Ectodermal cell (in vitro differentiated cells): Measurements from ENCODE around the gene NELFA.

Experiments used
- H3K27ac ChIP-seq: 2 replicates; pipeline ENCODE4 v1.7.0; 2013; ENCODE audit warnings: mild to moderate bottlenecking, low read depth, low read length; ENCODE audit not compliant: insufficient read depth, poor library complexity, severe bottlenecking
- H3K27me3 ChIP-seq: 2 replicates; pipeline ENCODE4 v1.7.0; 2013; ENCODE audit warnings: mild to moderate bottlenecking, low read length; ENCODE audit not compliant: insufficient read depth, control insufficient read depth, poor library complexity, severe bottlenecking
- H3K36me3 ChIP-seq: one replicate; pipeline ENCODE4 v1.7.0; 2013; ENCODE audit warnings: low read length; ENCODE audit not compliant: control insufficient read depth, insufficient read depth
- H3K4me1 ChIP-seq: one replicate; pipeline ENCODE4 v1.7.0; 2013; ENCODE audit warnings: low read length; ENCODE audit not compliant: control insufficient read depth, insufficient read depth
- H3K4me3 ChIP-seq: 2 replicates; pipeline ENCODE4 v1.7.0; 2013; ENCODE audit warnings: low read depth, low read length, control low read depth; ENCODE audit not compliant: insufficient read depth
- H3K9me3 ChIP-seq: 2 replicates; pipeline ENCODE4 v1.7.0; 2013; ENCODE audit warnings: mild to moderate bottlenecking, low read length, moderate library complexity; ENCODE audit not compliant: control insufficient read depth
- WGBS, 2 experiments: methylation state at CpG; one replicate each; pipeline ENCODE4 v1.1.7; 2013; ENCODE audit warnings: missing lambda C conversion rate in 2 of 2; 5-methylcytosine and 5-hydroxymethylcytosine counted together

NELFA gene

DNA sequence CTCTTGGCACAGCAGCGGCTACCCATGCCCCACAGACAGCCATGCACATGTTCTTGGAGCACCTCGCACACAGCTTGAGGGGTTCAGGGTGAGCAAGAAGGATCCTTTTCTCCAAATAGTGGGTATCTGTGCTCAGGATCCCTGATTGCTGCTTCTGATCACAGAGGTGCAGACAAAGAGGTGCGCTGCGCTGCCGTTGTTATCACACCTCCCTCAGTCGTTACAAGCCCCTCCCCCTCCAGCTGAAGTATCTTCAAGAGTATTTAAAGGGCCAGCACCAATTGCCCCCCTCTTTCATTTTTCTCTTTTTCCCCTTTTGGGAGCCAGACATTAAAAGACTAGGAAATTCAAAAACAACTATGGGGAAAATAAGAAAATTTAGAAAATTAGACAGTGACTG, 44.3 kb downstream of the NELFA start:
- Histone ChIP-seq H3K9me3 (no peaks in the 10 kb centered on the region), H3K36me3 (peaks cover 51% of the 10 kb centered on the region)
- 83% methylated on average over 6 of the region's 6 CpGs for WGBS, 2 experiments

GRCh38 chr4:1962980-1963379, 45.8 kb downstream of the NELFA start:
- 98 to 99% methylated on average over 4 of the region's 4 CpGs for WGBS, 2 experiments
- Histone ChIP-seq H3K27me3 (no peaks in the 10 kb centered on the region), H3K36me3 (peaks cover 52% of the 10 kb centered on the region), H3K4me1 (no peaks in the 10 kb centered on the region), H3K27ac (no peak overlapping the region), H3K4me3 (no peak overlapping the region), H3K9me3 (no peaks in the 10 kb centered on the region)

More for the DNA sequence above, 44.3 kb downstream of the NELFA start:
- no peak overlapping the region for H3K27ac ChIP-seq
- no peak overlapping the region for H3K4me3 ChIP-seq
- no peaks in the 10 kb centered on the region for H3K27me3 ChIP-seq
- no peaks in the 10 kb centered on the region for H3K4me1 ChIP-seq

- Histone ChIP-seq H3K36me3 (peaks cover 61% of the 10 kb centered on the region), H3K9me3 (no peaks in the 10 kb centered on the region), H3K27me3 (no peaks in the 10 kb centered on the region), H3K27ac (no peak overlapping the region), H3K4me3 (no peak overlapping the region), H3K4me1 (no peaks in the 10 kb centered on the region)
- WGBS, 2 experiments = 92 to 95% methylated on average over 4 of the region's 4 CpGs
These were observed 47.2 kb downstream of the NELFA start for GRCh38 chr4:1961563-1961962.

DNA sequence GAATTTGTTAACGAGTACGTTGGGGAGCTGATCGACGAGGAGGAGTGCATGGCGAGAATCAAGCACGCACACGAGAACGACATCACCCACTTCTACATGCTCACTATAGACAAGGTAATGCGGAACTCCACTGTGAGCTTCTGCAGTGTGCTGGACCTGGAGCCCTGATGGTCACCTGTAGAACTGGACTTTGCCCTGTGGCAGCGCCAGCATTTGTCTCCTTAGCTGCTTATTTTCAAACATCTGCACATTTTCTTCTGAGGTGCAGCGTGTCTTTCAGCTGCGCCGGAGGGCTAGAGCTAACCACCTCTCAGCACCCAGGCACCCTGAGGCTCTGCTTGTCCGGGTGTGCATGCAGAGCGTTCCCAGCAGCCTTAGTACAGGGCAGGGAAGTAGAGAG, 47.7 kb downstream of the NELFA start:
- peaks cover 66% of the 10 kb centered on the region for H3K36me3 ChIP-seq
- H3K27me3 ChIP-seq = no peaks in the 10 kb centered on the region
- H3K4me1 ChIP-seq = no peaks in the 10 kb centered on the region
- no peak overlapping the region for H3K4me3 ChIP-seq
- no peaks in the 10 kb centered on the region for H3K9me3 ChIP-seq
- no peak overlapping the region for H3K27ac ChIP-seq
- WGBS, 2 experiments = 97% methylated on average over 15 of the region's 15 CpGs

DNA sequence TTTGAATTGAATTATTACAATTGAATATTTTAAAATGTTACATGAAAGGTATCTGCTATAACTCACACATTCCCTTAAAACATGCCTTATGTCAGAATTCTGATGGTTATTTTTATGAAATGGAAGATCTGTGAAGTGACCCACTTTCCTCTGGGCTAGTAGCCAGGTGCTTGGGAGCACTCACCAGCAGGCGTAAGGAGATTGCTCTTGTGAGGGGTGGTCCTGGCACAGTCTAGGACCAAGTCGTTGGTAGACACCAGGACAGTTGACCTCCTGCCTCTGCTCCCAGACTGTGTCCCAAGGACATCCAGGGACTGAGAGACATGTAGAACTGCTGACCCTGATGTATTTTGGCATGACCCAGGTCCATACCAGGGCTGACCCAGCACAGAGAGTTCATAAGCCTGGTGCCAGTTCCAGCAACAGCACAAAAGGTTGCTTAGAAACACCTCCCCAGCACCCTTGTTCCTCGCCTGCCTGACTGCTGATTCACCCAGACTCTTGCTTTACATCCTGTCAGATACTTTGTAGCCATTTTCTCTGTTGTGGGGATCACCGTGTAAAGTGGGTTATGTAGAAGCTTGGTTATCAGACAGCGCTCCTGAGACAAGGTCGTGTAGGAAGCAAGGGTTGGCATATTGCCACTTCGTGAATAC, 48.5 kb downstream of the NELFA start:
- Histone ChIP-seq H3K27ac (no peak overlapping the region), H3K4me3 (no peak overlapping the region), H3K27me3 (no peaks in the 10 kb centered on the region), H3K36me3 (peaks cover 64% of the 10 kb centered on the region), H3K4me1 (no peaks in the 10 kb centered on the region), H3K9me3 (no peaks in the 10 kb centered on the region)
- WGBS, 2 experiments = 97 to 99% methylated on average over 6 to 7 of the region's 7 CpGs

GRCh38 chr4:1959104-1959384, 49.7 kb downstream of the NELFA start:
- Histone ChIP-seq H3K36me3 (peaks cover 71% of the 10 kb centered on the region), H3K9me3 (no peaks in the 10 kb centered on the region), H3K4me3 (no peak overlapping the region), H3K4me1 (no peaks in the 10 kb centered on the region), H3K27ac (no peak overlapping the region), H3K27me3 (no peaks in the 10 kb centered on the region)
- 88 to 94% methylated on average over 5 of the region's 5 CpGs for WGBS, 2 experiments

DNA sequence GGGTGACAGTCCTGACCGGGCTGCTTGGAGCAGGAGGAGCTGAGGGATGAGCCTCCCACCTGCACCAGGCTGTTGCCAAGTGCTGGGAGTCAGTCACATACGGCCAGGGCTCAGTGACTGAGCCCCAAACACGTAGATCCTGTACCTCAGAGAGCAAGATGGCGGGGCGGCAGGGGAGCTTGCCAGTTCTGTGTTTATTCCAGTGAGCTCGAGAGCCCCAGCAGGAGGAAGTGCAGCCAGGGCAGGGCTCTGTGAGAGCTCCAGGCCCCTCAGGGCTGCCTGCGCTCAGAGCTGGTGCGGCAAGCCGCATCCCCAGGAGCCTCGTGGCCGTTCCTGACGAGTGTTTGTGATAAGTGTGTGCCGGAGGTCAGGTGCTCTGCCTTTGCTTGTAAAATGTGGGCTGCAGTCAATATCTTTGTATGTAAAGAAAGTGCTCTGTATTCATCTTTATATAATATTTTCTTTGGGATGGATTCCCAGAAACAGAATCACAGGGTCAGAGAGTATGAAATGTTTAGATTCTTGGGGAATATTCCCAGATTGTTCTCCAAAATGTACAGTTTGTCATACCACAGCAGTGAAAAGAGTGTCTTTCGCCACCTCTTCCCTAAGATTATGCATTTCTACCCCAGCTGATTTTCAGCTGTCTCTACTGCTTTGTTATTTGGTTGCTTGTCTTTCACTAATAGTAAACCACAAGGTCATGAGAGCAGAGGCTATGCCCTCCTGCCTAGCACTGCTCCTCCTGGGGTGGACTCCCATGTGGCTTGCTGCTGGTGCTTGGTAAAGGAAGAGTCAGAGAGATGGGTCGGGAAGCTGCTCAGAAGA, 50.3 kb downstream of the NELFA start:
- H3K27me3 ChIP-seq = no peaks in the 10 kb centered on the region
- H3K27ac ChIP-seq = no peak overlapping the region
- no peaks in the 10 kb centered on the region for H3K4me1 ChIP-seq
- peaks cover 71% of the 10 kb centered on the region for H3K36me3 ChIP-seq
- H3K4me3 ChIP-seq = no peak overlapping the region
- no peaks in the 10 kb centered on the region for H3K9me3 ChIP-seq
- WGBS, 2 experiments = 95 to 97% methylated on average over 15 of the region's 15 CpGs

GRCh38 chr4:1956631-1957030, 52.1 kb downstream of the NELFA start:
- H3K36me3 ChIP-seq = peaks cover 72% of the 10 kb centered on the region
- no peaks in the 10 kb centered on the region for H3K9me3 ChIP-seq
- 95 to 96% methylated on average over 12 of the region's 12 CpGs for WGBS, 2 experiments
- H3K27ac ChIP-seq = no peak overlapping the region
- no peak overlapping the region for H3K4me3 ChIP-seq
- H3K27me3 ChIP-seq = no peaks in the 10 kb centered on the region
- no peaks in the 10 kb centered on the region for H3K4me1 ChIP-seq

- H3K27me3 ChIP-seq = no peaks in the 10 kb centered on the region
- H3K4me1 ChIP-seq = no peaks in the 10 kb centered on the region
- peaks cover 54% of the 10 kb centered on the region for H3K36me3 ChIP-seq
- no peak overlapping the region for H3K4me3 ChIP-seq
- WGBS, 2 experiments = 95 to 98% methylated on average over 9 of the region's 9 CpGs
- no peaks in the 10 kb centered on the region for H3K9me3 ChIP-seq
- no peak overlapping the region for H3K27ac ChIP-seq
These were observed 55.4 kb downstream of the NELFA start for GRCh38 chr4:1953335-1953734.

DNA sequence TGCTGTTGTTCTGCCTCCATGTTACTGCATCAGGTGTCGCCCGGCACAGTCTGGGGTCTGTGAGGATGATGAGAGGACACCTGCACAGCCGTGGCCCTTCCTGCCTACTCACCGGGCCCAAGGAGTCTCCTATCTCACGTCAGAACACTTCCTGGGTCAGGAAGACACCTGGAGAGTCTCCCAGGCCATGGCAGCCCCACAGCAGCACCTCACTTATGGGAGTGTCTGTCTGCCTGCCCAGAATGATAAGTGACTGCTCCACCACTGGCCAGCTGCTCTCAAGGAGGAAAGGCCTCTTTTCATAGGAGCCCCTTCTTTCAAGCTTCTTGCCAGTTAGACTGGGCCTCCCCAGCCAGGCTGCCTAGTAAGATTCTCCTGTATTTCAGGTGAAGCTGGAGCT, 56.1 kb downstream of the NELFA start:
- H3K27ac ChIP-seq = no peak overlapping the region
- no peaks in the 10 kb centered on the region for H3K4me1 ChIP-seq
- H3K27me3 ChIP-seq = no peaks in the 10 kb centered on the region
- WGBS, 2 experiments = 94 to 96% methylated on average over 5 of the region's 5 CpGs
- no peak overlapping the region for H3K4me3 ChIP-seq
- no peaks in the 10 kb centered on the region for H3K9me3 ChIP-seq
- H3K36me3 ChIP-seq = peaks cover 48% of the 10 kb centered on the region
